ENCODE data around the gene TNFSF4. TPM values are rescaled to one million over a fixed set of nuclear protein-coding genes. Genes with fewer than 3 reads are reported as not detected.

Gene TNFSF4
- polyA plus RNA-seq, 1 of the 3 experiments (the other 2 are of a cell fraction): 25.9 TPM

- TF ChIP-seq ZBTB33 (IDR thresholded peaks at IDR 0.05; ENCODE audit: borderline replicate concordance, low read depth): no peak
- no peak; the same call in 1 of the 2 replicates for TF ChIP-seq MAX (IDR thresholded peaks at IDR 0.05; ENCODE audit: low read depth)
- TF ChIP-seq USF1 (IDR thresholded peaks at IDR 0.05; ENCODE audit: borderline replicate concordance, low read depth): no peak
- no peak for TF ChIP-seq NRF1 (IDR thresholded peaks at IDR 0.05; ENCODE audit: low read depth, low read length)
- TF ChIP-seq ELF1 (IDR thresholded peaks at IDR 0.05): no peak
- no peak for TF ChIP-seq TEAD4 (IDR thresholded peaks at IDR 0.05; ENCODE audit: borderline replicate concordance, insufficient read depth)
- TF ChIP-seq PBX3 (IDR thresholded peaks at IDR 0.05): no peak; the same call in 1 of the 2 replicates
Observed at GRCh38 chr1:173202424-173203145, 4.5 kb downstream of the TNFSF4 start (continued).

GRCh38 chr1:173201969-173202368 is 5.2 kb downstream of the TNFSF4 start:
- Histone ChIP-seq H2AFZ (ENCODE audit: low read depth) (no peak overlapping the region), H3K9me2 (no peaks in the 10 kb centered on the region), H3K36me3 (replicated peaks in 1 of 2; ENCODE audit: control insufficient read depth in 1 of 2, insufficient read depth in 2 of 2, low read length in 1 of 2) (peaks cover 0 to 10% of the 10 kb centered on the region in 2 experiments), H3K9ac (no peak overlapping the region), H3K27ac (ENCODE audit: low read depth in 2 of 2, low read length in 1 of 2) (peak overlapping the region in 1 of 2 experiments; percentile 82; a peak in 1 of 4 replicates), H3K4me2 (no peak overlapping the region), H3K9me3 (no peaks in the 10 kb centered on the region), H3K79me2 (ENCODE audit: insufficient read depth) (no peaks in the 10 kb centered on the region), H3K27me3 (ENCODE audit: insufficient read depth) (no peaks in the 10 kb centered on the region), H3F3A (replicated peaks; ENCODE audit: insufficient read depth) (no peaks in the 10 kb centered on the region), H3K4me3 (ENCODE audit: low read depth in 2 of 2, low read length in 1 of 2) (peak overlapping the region in 1 of 2 experiments; percentile 39; a peak in 1 of 4 replicates), H3K4me1 (ENCODE audit: control insufficient read depth in 1 of 2, insufficient read depth in 2 of 2, low read depth in 1 of 2, low read length in 1 of 2) (peaks cover 0 to 6% of the 10 kb centered on the region in 2 experiments; a peak in 3 of 4 replicates), H4K20me1 (ENCODE audit: insufficient read depth) (no peaks in the 10 kb centered on the region)
- no peak for DNase-seq
- CTCF ChIA-PET: interaction anchor here (0.7 to 5.4 kb wide), 19 partner anchors 9 to 458 kb away, joined by 3 to 72 read pairs (median 4); no protein-coding TSS in a partner anchor
- POLR2A ChIA-PET: no interaction called here
- 62% methylated on average over 1 of the region's 1 CpG for WGBS (ENCODE audit: low lambda C conversion rate)
- TF ChIP-seq EZH2phosphoT487 (IDR thresholded peaks at IDR 0.05; ENCODE audit: borderline replicate concordance, low read depth) (no peak), POLR2AphosphoS5 (IDR thresholded peaks at IDR 0.05; ENCODE audit: low read depth, low read length) (no peak), USF2 (IDR thresholded peaks at IDR 0.05; ENCODE audit: borderline replicate concordance, low read depth, low read length) (no peak), SIN3A (IDR thresholded peaks at IDR 0.05; ENCODE audit: borderline replicate concordance, low read depth, low read length) (no peak), ELF1 (IDR thresholded peaks at IDR 0.05) (no peak), NFIC (IDR thresholded peaks at IDR 0.05; ENCODE audit: borderline replicate concordance) (no peak), CTCF (IDR thresholded peaks at IDR 0.05) (no peak), ZBTB33 (IDR thresholded peaks at IDR 0.05; ENCODE audit: borderline replicate concordance, low read depth) (no peak), TAF1 (IDR thresholded peaks at IDR 0.05; ENCODE audit: borderline replicate concordance, low read depth, low read length) (no peak), MEF2A (IDR thresholded peaks at IDR 0.05; ENCODE audit: borderline replicate concordance, low read depth) (no peak), RFX5 (IDR thresholded peaks at IDR 0.05; ENCODE audit: low read length) (no peak), FOSL2 (IDR thresholded peaks at IDR 0.05; ENCODE audit: borderline replicate concordance, low read depth) (no peak), USF1 (IDR thresholded peaks at IDR 0.05; ENCODE audit: borderline replicate concordance, low read depth) (no peak), RXRA (IDR thresholded peaks at IDR 0.05; ENCODE audit: borderline replicate concordance, low read depth) (no peak), GATA2 (CRISPR knock-in tag; IDR thresholded peaks at IDR 0.05) (no peak)

Data from SK-N-SH (cell line).